IgD-negative memory B cell (primary cell): ENCODE measurements around the gene LAGE3. TPM values are rescaled to one million over a fixed set of nuclear protein-coding genes. Genes with fewer than 3 reads are reported as not detected.
A peak's percentile ranks its signal among the peaks of the same experiment; 100 is the strongest.

Source experiments
- H3K27ac Mint-ChIP-seq, 3 donors: one replicate each; pipeline ENCODE4 v1.8.0; 2020 to 2022; ENCODE audit warnings: mild to moderate bottlenecking in 3 of 3, mixed read lengths in 3 of 3, moderate library complexity in 1 of 3
- H3K27me3 Mint-ChIP-seq: one replicate; pipeline ENCODE4 v1.8.0; 2021; ENCODE audit warnings: mixed read lengths
- H3K36me3 Mint-ChIP-seq: one replicate; pipeline ENCODE4 v1.8.0; 2020; ENCODE audit warnings: mild to moderate bottlenecking, mixed read lengths
- H3K4me1 Mint-ChIP-seq, 3 donors: one replicate each; pipeline ENCODE4 v1.8.0; 2020 to 2022; ENCODE audit warnings: mixed read lengths in 3 of 3, mild to moderate bottlenecking in 1 of 3
- H3K4me3 Mint-ChIP-seq, 4 donors: one replicate each; pipeline ENCODE4 v1.8.0; 2020 to 2022; ENCODE audit warnings: mild to moderate bottlenecking in 4 of 4, mixed read lengths in 4 of 4, moderate library complexity in 3 of 4
- H3K9me3 Mint-ChIP-seq, 3 donors: one replicate each; pipeline ENCODE4 v1.8.0; 2020 to 2021; ENCODE audit warnings: mixed read lengths in 3 of 3, mild to moderate bottlenecking in 1 of 3
- polyA plus RNA-seq: library from polyadenylated mRNA; unstranded; fragments of 300-500 nt; fragmentation: Illumina TruSeq; gene quantifications from one replicate; pipeline ENCODE4 v1.2.3, GENCODE V29; 2021

The LAGE3 gene
- polyA plus RNA-seq, 1 donor from 2014 or later: 51.7 TPM

DNA sequence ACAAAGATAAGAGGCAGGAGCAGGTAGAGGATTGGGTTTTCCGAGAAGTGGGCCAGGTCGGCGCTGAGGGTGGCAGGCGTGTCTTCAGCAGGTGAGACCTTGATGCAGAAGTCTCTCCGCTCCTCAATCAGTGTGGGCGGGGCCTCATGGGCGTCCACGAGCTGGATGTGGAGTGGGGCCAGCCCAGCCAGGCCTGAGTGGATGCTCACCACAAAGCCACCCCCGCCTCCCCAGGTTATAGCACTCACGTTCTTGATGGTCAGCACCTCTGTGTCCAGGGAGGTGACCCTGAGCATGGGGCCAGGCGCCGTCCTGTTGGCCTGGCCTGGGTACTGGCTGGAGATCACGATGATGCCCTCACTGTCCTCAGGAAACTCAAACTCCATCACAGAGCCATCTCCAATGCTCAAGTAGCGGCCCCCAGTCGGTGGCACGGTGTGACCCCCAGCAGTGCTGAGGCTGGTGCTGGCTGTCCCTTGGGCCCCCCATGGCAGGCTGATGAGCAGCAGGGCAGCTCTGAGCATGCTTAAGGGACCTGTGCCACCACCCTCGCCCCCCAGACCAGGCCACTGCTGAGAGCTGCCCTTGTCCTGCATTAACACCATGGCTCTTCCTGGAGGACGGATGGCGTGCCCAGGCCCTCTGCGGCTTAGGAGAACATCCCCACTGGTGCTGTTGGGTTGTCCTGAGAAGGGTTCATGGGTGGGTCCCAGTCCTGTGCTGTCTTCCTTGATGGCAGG lies 9.4 kb upstream of the LAGE3 start:
- Mint-ChIP-seq H3K4me1 (peaks cover 5 to 12% (median 9%) of the 10 kb centered on the region in 3 donors), H3K36me3 (no peaks in the 10 kb centered on the region), H3K27me3 (peaks cover 1% of the 10 kb centered on the region), H3K9me3 (no peaks in the 10 kb centered on the region), H3K27ac (peak overlapping the region in 1 of 3 donors; percentile 87), H3K4me3 (peak overlapping the region in 2 of 4 donors; percentile 43 to 96)

DNA sequence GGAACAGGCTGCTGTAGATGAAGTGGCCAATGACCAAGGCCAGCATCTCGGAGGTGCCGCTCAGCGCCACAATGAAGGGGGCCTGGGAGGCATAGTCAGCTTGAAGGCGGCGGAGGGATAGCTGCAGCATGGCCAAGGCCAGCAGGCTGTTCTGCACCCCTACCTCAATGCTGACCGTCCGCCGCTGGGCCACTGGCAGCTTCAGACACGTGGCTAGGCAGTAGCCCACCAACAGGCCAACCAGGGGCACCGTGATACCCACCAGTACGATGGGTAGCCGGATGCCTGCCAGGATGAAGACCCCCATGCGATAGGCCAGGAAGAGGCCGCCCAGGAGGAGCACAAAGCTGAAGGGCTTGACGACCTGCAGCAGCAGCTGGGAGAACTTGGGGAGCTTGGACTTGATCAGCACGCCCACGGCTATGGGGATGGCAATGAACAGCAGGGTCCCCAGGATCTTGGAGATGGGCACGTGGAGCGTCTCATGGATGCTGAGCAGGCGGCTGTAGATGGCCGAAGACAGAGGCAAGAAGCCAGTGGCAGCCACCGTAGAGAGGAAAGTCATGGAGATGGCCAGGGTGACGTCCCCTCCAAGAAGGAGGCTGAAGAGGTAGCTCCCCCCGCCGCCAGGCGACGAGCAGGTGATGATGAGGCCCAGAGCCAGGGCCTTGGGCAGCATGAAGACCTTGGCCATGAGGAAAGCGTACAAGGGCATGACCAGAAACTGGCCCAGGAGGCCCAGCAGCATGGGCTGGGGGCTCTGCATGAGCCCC lies 8.6 kb upstream of the LAGE3 start:
- peak overlapping the region in 2 of 3 donors; percentile 32 to 91 for H3K27ac Mint-ChIP-seq
- H3K36me3 Mint-ChIP-seq: no peaks in the 10 kb centered on the region
- H3K4me1 Mint-ChIP-seq: peaks cover 5 to 12% (median 9%) of the 10 kb centered on the region in 3 donors
- H3K4me3 Mint-ChIP-seq: peak overlapping the region; percentile 8 to 91 (median 78)
- peaks cover 1% of the 10 kb centered on the region for H3K27me3 Mint-ChIP-seq
- H3K9me3 Mint-ChIP-seq: no peaks in the 10 kb centered on the region

DNA sequence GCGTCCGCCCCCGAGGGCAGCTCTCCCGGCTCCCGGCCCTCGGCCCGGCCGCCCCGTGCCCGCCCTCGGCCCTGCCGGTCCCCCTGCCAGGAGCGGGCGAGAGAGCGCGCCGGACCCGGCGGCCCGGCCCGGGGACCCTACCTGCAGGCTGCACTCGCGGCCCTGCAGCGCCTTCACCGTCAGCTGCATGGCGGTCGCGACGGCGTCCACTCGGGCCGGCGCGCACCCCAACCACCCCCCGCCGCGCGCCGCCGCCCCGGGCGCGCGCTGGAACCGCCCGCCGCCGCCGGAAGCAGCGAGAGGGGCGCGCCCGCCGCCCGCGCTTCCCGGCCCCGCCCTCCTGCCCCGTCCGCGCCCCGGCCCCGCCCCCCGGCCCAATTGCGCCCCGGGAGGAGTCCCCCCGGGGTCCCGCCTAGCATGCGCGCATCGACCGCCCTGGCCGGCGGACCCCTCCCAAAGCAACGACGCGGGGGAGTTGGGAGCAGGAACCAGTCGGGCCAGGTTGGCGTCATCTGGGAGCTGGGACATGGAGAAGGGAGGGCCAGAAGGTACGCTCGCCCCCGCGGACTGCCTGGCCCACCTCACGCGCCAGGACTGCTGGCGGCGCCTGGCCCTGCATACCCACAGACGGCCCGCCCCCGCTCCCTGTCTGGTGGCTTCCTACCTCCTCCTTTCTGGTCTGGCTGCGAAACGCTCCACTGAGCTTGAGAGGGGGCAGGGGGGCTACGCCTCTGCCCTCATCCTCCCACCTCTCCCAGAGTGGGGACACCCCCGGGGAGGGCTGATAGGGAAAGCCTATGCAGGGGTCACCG lies 7.5 kb upstream of the LAGE3 start, which contains the start of gene UBL4A:
TSS of gene UBL4A (minus strand) at position 220 of the 812 bp plus-strand sequence. CDS start at position 189, 31 bp downstream.
- Mint-ChIP-seq H3K27me3 (peaks cover 1% of the 10 kb centered on the region), H3K4me3 (peak within 1 kb of the TSS; percentile 77 to 92 (median 82)), H3K9me3 (no peaks in the 10 kb centered on the region), H3K27ac (peak within 1 kb of the TSS; percentile 79 to 92 (median 91)), H3K36me3 (no peaks in the 10 kb centered on the region), H3K4me1 (peaks cover 5 to 18% (median 12%) of the 10 kb centered on the region in 3 donors)

DNA sequence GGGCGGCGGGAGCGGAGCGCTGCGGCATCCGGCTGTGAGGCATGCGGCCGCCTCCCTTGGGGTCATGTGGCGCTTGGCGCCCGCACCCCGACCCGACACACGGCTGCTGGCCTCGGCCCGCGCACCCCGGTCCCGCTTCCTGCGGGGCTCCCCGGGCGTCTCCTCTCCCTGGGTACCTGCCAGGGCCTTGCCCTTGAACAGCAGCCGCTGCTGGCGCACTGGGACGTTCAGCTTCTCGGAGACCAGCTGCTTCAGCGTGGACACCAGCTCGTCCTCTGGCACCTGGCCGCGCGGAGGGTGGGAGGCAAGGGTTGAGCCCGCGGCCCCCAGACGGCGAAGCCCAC lies 6.9 kb upstream of the LAGE3 start:
- H3K27me3 Mint-ChIP-seq: peaks cover 1% of the 10 kb centered on the region
- H3K36me3 Mint-ChIP-seq: no peaks in the 10 kb centered on the region
- peak overlapping the region in 2 of 4 donors; percentile 17 to 68 for H3K4me3 Mint-ChIP-seq
- no peaks in the 10 kb centered on the region for H3K9me3 Mint-ChIP-seq
- H3K27ac Mint-ChIP-seq: no peak overlapping the region
- H3K4me1 Mint-ChIP-seq: peaks cover 4 to 20% (median 14%) of the 10 kb centered on the region in 3 donors

DNA sequence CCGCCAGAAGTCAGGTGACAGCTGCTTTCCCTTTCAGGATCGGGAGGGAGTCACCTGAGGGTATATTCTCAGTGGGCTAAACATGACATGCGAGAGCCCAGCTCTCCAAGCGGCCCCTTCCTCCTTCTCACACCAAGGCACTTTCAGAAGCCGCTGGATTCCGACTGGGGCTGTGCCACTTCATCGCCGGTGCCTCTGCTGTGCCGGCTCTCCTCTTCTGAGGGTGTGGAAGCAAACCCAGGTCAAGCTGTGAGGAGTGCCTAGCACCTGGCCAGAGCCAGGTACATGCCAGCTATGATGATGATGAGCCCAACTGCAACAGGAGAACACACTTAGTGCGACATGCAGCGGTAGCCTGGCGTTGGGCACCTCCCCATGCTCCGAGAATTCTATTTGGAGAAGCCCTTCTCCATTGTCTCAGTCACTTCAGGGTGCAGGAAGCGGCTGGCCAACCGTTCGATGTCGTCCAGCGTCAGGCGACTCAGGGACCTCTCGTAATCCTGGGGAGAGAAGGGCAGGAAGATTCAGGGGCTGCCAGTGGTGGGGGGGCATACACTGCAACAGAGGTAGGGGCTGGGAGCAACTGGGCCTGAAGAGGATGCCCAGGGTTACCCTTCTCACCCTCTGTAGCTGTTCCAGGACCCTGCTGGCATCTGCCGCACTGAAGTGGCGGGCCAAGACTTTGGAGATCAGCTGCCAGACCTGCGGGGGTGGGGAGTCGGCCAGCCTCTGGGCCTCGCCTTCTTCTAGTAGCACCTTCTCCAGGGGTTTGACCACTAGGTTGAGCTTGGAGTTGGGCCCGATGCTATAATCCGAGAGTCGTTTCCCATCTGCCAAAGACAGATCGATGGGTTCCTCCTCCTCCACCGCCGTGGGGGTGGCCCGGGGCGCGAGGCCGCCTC lies 6.3 kb upstream of the LAGE3 start:
- H3K9me3 Mint-ChIP-seq: no peaks in the 10 kb centered on the region
- H3K27ac Mint-ChIP-seq: peak overlapping the region in 1 of 3 donors; percentile 18
- H3K4me3 Mint-ChIP-seq: peak overlapping the region; percentile 54 to 77 (median 72)
- no peaks in the 10 kb centered on the region for H3K36me3 Mint-ChIP-seq
- peaks cover 1% of the 10 kb centered on the region for H3K27me3 Mint-ChIP-seq
- H3K4me1 Mint-ChIP-seq: peaks cover 0 to 20% (median 14%) of the 10 kb centered on the region in 3 donors

DNA sequence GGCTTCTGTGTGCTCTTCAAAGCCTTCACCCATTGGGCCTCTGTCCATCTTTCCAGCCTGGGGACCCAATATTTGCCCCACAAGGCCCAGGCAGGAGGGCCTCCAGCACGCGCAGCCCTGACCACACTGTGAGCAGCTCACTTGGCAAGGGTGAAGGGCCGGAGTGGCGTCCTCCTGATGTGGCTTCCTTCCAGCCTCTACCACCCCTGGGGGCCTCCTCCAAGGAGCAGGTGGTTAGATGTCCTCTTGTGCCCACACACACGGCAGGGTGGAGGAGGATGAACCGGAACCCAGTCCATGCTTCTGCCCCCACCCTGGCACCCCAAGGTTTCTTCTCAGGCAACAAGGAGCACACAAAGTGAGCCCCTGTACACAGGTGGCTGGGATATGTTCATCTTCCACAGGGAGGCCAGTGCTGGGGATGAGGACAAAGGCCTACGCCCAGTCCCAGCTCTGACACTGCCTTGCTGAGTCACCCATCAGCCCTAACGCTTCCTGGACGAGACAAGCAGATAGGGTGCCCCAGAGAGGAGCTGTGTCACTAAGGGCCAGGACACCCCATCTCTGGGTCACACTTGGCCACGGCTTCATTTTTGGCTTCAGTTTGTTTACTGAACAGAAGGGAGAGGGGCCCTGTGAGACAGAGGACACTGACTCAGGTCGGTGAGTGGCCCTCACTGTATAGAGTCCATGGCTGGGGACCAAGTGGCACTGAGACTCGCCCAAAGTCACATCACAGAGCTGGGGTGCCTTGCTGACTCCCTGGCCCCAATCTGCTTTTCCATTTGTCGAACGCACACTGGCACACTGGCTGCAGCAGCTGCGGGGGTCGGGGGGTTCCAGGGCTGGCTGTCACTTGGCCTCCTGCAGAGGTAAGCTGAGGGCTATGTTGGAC lies 5.4 kb upstream of the LAGE3 start:
- H3K36me3 Mint-ChIP-seq: no peaks in the 10 kb centered on the region
- H3K4me3 Mint-ChIP-seq: peak overlapping the region in 3 of 4 donors; percentile 9 to 68 (median 39)
- no peaks in the 10 kb centered on the region for H3K9me3 Mint-ChIP-seq
- H3K27me3 Mint-ChIP-seq: no peaks in the 10 kb centered on the region
- peaks cover 0 to 19% (median 12%) of the 10 kb centered on the region in 3 donors for H3K4me1 Mint-ChIP-seq
- H3K27ac Mint-ChIP-seq: peak overlapping the region in 1 of 3 donors; percentile 16

DNA sequence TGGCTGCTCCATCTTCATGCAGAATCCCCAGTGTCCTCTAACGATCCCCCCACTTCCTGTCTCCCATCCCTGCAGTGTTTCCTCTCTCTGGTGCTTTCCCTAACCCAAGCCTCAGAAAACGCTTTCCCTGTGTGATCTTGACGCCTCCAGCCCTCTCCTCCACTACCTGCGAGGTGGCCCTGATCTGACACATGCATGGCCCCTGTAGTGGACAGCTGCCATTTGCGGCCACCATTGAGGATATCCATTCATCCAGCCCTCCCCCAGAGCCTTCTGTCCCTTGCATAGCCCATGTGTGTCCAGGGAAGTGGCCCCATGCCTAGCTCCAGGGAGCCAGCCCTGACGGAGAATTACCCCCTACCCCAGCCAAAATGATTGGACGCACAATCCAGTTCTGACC lies 4.2 kb upstream of the LAGE3 start:
- Mint-ChIP-seq H3K4me3 (peak overlapping the region in 1 of 4 donors; percentile 30), H3K27ac (peak overlapping the region in 2 of 3 donors; percentile 28 to 59), H3K9me3 (no peaks in the 10 kb centered on the region), H3K27me3 (no peaks in the 10 kb centered on the region), H3K36me3 (no peaks in the 10 kb centered on the region), H3K4me1 (peaks cover 7 to 18% (median 10%) of the 10 kb centered on the region in 3 donors)

DNA sequence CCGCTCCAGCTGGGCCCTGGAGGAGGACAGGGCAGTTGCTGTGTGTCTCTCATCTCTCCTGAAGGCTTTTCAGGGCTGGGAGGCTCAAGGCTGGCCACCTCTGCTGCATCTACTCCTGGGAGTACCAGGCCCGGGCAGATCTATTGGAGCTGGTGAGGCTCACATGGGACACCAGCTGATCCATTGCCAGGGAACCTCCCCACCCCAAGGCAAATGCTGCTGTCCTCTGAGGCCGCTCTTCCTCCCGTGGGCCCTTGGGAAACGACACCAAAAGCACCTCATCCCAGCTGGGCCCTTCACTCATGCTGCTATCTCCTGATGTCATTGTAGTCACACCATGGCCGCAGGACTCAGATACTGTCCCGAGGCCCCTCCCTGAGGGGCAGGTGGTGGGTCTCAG lies 3.7 kb upstream of the LAGE3 start:
- Mint-ChIP-seq H3K4me3 (no peak overlapping the region), H3K9me3 (no peaks in the 10 kb centered on the region), H3K4me1 (peaks cover 7 to 16% (median 9%) of the 10 kb centered on the region in 3 donors), H3K36me3 (no peaks in the 10 kb centered on the region), H3K27me3 (no peaks in the 10 kb centered on the region), H3K27ac (peak overlapping the region in 2 of 3 donors; percentile 56 to 81)

DNA sequence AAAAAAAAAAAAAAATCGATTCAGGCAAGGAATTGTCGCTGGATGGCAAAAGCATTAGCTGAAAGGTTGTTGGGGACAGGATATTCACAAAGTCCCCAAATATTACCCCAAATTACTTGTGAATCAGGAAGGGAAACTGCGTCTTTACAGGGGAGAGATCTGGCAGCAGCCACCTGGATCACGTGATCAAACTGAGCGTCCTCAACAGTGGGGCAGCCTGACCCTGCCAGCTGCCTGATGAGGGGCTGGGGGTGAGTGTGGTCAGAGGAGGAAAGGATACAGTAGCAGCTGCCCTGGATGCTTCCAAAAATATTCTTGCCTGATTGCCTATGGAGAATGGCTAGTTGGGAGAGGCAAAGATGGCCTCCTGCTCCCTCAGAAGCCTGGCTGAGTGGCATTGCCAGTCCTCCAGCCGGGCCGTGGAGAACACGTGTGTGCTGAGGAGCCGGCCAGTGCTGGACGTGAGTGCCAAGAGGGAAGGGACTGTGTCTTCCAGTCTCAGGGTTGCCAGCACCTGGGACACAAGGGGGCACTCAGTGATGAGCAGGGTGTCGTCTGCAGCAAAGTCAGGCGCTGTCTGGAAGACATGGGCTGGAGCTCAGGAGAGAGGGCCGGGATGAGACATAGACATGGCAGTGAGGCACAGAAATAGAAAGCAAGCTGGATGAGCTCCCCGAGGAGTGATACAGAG lies 3.0 kb upstream of the LAGE3 start:
- peak overlapping the region; percentile 56 to 93 (median 81) for H3K27ac Mint-ChIP-seq

DNA sequence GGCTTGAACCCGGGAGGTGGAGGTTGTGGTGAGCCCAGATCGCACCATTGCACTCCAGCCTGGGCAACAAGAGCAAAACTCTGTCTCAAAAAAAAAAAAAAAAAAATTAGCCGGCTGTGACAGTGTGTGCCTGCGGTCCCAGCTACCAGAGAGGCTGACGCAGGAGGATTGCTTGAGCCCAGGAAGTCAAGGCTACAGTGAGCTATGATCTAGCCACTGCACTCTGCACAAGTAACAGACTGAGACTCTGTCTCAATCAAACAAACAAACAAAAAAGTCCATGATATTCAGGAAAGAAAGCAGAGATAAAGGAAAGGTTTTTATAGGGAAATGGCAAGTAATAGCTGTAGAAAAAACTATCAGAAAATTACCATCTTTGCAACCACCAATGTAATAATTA lies 2.1 kb upstream of the LAGE3 start:
- Mint-ChIP-seq H3K27me3 (no peaks in the 10 kb centered on the region), H3K36me3 (no peaks in the 10 kb centered on the region), H3K27ac (peak overlapping the region in 2 of 3 donors; percentile 27 to 53), H3K4me1 (peaks cover 7 to 14% (median 9%) of the 10 kb centered on the region in 3 donors), H3K9me3 (no peaks in the 10 kb centered on the region), H3K4me3 (peak overlapping the region in 2 of 4 donors; percentile 36 to 62)

More for the DNA sequence above, 3.0 kb upstream of the LAGE3 start:
- no peaks in the 10 kb centered on the region for H3K9me3 Mint-ChIP-seq
- no peaks in the 10 kb centered on the region for H3K36me3 Mint-ChIP-seq
- H3K4me3 Mint-ChIP-seq: peak overlapping the region in 2 of 4 donors; percentile 34 to 36
- H3K4me1 Mint-ChIP-seq: peaks cover 7 to 15% (median 9%) of the 10 kb centered on the region in 3 donors
- no peaks in the 10 kb centered on the region for H3K27me3 Mint-ChIP-seq

DNA sequence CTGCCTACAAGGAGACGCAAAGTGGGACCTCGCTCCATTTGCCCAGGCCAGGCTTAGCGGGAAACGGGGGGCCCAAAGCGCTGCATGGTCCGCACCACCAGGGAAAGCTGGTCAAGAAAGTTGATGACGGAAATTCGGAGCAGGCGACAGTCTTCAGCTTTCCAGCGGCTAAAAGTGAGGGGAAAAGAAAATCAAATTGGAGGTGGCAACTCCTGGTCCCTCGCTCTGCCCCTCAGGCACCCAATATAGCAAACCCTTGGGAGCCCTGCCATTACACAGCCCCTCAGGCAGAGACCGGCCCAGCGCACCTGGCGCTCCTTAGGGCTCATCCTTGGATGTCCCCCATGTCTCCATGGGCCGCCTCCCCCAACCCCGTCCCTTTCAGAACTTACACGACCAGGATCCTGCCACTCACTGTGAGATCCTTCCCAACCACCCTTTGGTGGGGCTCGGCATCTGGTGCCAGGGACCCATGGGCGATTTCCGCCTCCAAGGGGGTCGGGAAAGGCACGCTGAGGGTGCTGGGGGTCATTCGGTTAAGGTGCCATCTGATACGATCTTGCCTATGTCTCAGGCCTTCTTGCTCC lies 1.1 kb downstream of the LAGE3 start:
- Mint-ChIP-seq H3K27me3 (no peaks in the 10 kb centered on the region), H3K27ac (peak overlapping the region in 2 of 3 donors; percentile 91 to 99), H3K9me3 (no peaks in the 10 kb centered on the region), H3K36me3 (peaks cover 2% of the 10 kb centered on the region), H3K4me1 (peaks cover 7 to 14% (median 9%) of the 10 kb centered on the region in 3 donors), H3K4me3 (peak overlapping the region; percentile 80 to 97 (median 89))

DNA sequence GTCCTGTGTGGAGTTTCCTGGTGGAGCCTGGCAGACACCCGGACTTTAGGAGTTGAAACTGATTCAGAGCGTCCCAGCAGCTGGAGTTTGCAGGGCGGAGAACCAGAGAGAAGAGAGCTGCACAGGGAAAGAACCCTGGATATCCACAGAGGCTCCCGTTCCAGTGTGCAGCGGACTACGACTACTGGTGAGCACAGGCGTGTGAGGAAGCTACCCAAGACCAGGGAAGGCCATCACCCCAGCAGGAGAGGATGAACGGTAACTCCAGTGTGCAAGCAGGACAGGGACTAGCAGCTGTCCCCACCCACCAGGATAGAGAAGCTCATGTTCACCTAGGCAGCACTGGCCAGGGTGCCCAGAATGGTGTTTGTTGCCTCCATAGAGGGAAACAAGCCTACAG lies 2.3 kb downstream of the LAGE3 start:
- Mint-ChIP-seq H3K4me3 (peak overlapping the region in 2 of 4 donors; percentile 38 to 51), H3K9me3 (no peaks in the 10 kb centered on the region), H3K4me1 (peaks cover 7 to 9% (median 7%) of the 10 kb centered on the region in 3 donors), H3K27ac (peak overlapping the region in 1 of 3 donors; percentile 53), H3K27me3 (no peaks in the 10 kb centered on the region), H3K36me3 (peaks cover 2% of the 10 kb centered on the region)
